SK-N-SH (cell line): ENCODE results near the gene QSOX2. TPM values are rescaled to one million over a fixed set of nuclear protein-coding genes. Genes with fewer than 3 reads are reported as not detected.

ENCODE experiments used
- CTCF ChIA-PET: fragments of 300-600, 350-600 bp; formaldehyde crosslinking; extraction: SDS; loops from one replicate; lab custom pipeline; 2021; lab: Yijun Ruan, JAX
- POLR2A ChIA-PET: fragments of 350-600 bp; sonication (Branson Sonifier 250); formaldehyde crosslinking; extraction: SDS; loops from one replicate; lab custom pipeline; 2020; ENCODE audit warnings: antibody characterized with exemption, inconsistent platforms; lab: Yijun Ruan, JAX
- DNase-seq: peaks from one replicate; pipeline ENCODE4 v3.0.0; 2012
- H2AFZ ChIP-seq: fragments of 200-600 bp; sonication (generic); 2 replicates; pipeline ENCODE4 v1.8.1; 2016; ENCODE audit warnings: antibody characterized with exemption, mild to moderate bottlenecking, low read depth
- H3F3A ChIP-seq: fragments of 200-600 bp; sonication (generic); replicated peaks from 2 replicates; pipeline ENCODE3; 2016; ENCODE audit warnings: antibody characterized with exemption, mild to moderate bottlenecking; ENCODE audit not compliant: insufficient read depth
- H3K27ac ChIP-seq, 2 experiments: fragments of 200-500 bp in 1 of 2; fragments of 200-600 bp in 1 of 2; sonication (Bioruptor generic) in 1 of 2; sonication (generic), shearing (Covaris generic) in 1 of 2; 2 replicates each; pipeline versions ENCODE4 v1.5.1 to v1.6.1; 2014 to 2016; ENCODE audit warnings: low read depth in 2 of 2, inconsistent platforms in 1 of 2, low read length in 1 of 2, mild to moderate bottlenecking in 1 of 2, mixed read lengths in 1 of 2
- H3K27me3 ChIP-seq: fragments of 200-600 bp; sonication (generic), shearing (Covaris generic); 2 replicates; pipeline ENCODE4 v1.6.1; 2016; ENCODE audit warnings: mixed run types; ENCODE audit not compliant: insufficient read depth
- H3K36me3 ChIP-seq, 2 experiments: fragments of 200-500 bp in 1 of 2; fragments of 200-600 bp in 1 of 2; sonication (Bioruptor generic) in 1 of 2; sonication (generic) in 1 of 2; replicated peaks in 1 of 2; 2 replicates each; pipeline versions ENCODE3 to v1.5.1; 2014 to 2016; ENCODE audit warnings: low read length in 1 of 2, mild to moderate bottlenecking in 1 of 2; ENCODE audit not compliant: insufficient read depth in 2 of 2, control insufficient read depth in 1 of 2
- H3K4me1 ChIP-seq, 2 experiments: fragments of 200-500 bp in 1 of 2; fragments of 200-600 bp in 1 of 2; sonication (Bioruptor generic) in 1 of 2; sonication (generic), shearing (Covaris generic) in 1 of 2; 2 replicates each; pipeline versions ENCODE4 v1.5.1 to v1.6.1; 2014 to 2016; ENCODE audit warnings: low read depth in 1 of 2, low read length in 1 of 2, mixed run types in 1 of 2; ENCODE audit not compliant: insufficient read depth in 2 of 2, control insufficient read depth in 1 of 2
- H3K4me2 ChIP-seq: fragments of 200-600 bp; sonication (generic), shearing (Covaris generic); 2 replicates; pipeline ENCODE4 v1.6.1; 2017; ENCODE audit warnings: mixed run types
- H3K4me3 ChIP-seq, 2 experiments: fragments of 200-500 bp in 1 of 2; fragments of 200-600 bp in 1 of 2; sonication (Bioruptor generic) in 1 of 2; sonication (generic), shearing (Covaris generic) in 1 of 2; 2 replicates each; pipeline versions ENCODE4 v1.5.1 to v1.8.1; 2014 to 2016; ENCODE audit warnings: low read depth in 2 of 2, inconsistent platforms in 1 of 2, low read length in 1 of 2, mild to moderate bottlenecking in 1 of 2, mixed read lengths in 1 of 2, moderate library complexity in 1 of 2
- H3K79me2 ChIP-seq: fragments of 200-600 bp; sonication (generic); 2 replicates; pipeline ENCODE4 v1.8.1; 2017; ENCODE audit warnings: mild to moderate bottlenecking; ENCODE audit not compliant: insufficient read depth
- H3K9ac ChIP-seq: fragments of 200-600 bp; sonication (generic); 2 replicates; pipeline ENCODE4 v1.6.1; 2017; ENCODE audit warnings: mixed run types
- H3K9me2 ChIP-seq: fragments of 200-600 bp; sonication (generic); 2 replicates; pipeline ENCODE4 v1.6.1; 2017; ENCODE audit warnings: mixed run types
- H3K9me3 ChIP-seq: fragments of 200-600 bp; sonication (generic); 2 replicates; pipeline ENCODE4 v1.6.1; 2017; ENCODE audit warnings: mixed run types, mild to moderate bottlenecking, moderate library complexity
- H4K20me1 ChIP-seq: fragments of 200-600 bp; sonication (generic); 2 replicates; pipeline ENCODE4 v1.6.1; 2017; ENCODE audit warnings: mild to moderate bottlenecking, mixed run types; ENCODE audit not compliant: insufficient read depth
- CHD2 ChIP-seq: fragments of 150-350 bp; IDR thresholded peaks from 2 replicates; pipeline ENCODE4 v1.6.1; 2018; ENCODE audit warnings: low read length; ENCODE audit not compliant: partially characterized antibody
- CTCF ChIP-seq: fragments of 200-600 bp; sonication (generic); IDR thresholded peaks from 2 replicates; pipeline ENCODE4 v1.6.1; 2017; ENCODE audit warnings: antibody characterized with exemption, mild to moderate bottlenecking, moderate library complexity
- EZH2phosphoT487 ChIP-seq: fragments of 200-600 bp; sonication (generic); IDR thresholded peaks from 2 replicates; pipeline ENCODE4 v1.6.1; 2017; ENCODE audit warnings: low read depth, mixed run types, mild to moderate bottlenecking, antibody characterized with exemption, moderate library complexity, borderline replicate concordance
- FOSL2 ChIP-seq: IDR thresholded peaks from 2 replicates; pipeline ENCODE4 v1.4.0; 2012; ENCODE audit warnings: low read depth, mild to moderate bottlenecking, moderate library complexity, borderline replicate concordance
- FOXJ3 ChIP-seq: sonication (generic); formaldehyde crosslinking; IDR thresholded peaks from 2 replicates; pipeline ENCODE4 v1.5.1; 2020; ENCODE audit warnings: mild to moderate bottlenecking, missing genetic modification reagents
- GABPA ChIP-seq: IDR thresholded peaks from 2 replicates; pipeline ENCODE4 v1.4.0; 2012; ENCODE audit warnings: low read depth, mild to moderate bottlenecking
- GATA2 ChIP-seq: sonication (generic); formaldehyde crosslinking; IDR thresholded peaks from 2 replicates; pipeline ENCODE4 v1.5.0; 2020; ENCODE audit warnings: mild to moderate bottlenecking, missing genetic modification reagents
- IRF3 ChIP-seq: fragments of 150-350 bp; IDR thresholded peaks from 2 replicates; pipeline ENCODE4 v1.6.1; 2016; ENCODE audit warnings: mild to moderate bottlenecking, low read depth, low read length
- JUND ChIP-seq: IDR thresholded peaks from 2 replicates; pipeline ENCODE4 v1.4.0; 2012
- MEF2A ChIP-seq: IDR thresholded peaks from 2 replicates; pipeline ENCODE4 v1.4.0; 2012; ENCODE audit warnings: low read depth, borderline replicate concordance
- NFIC ChIP-seq: IDR thresholded peaks from 2 replicates; pipeline ENCODE4 v1.4.0; 2012; ENCODE audit warnings: borderline replicate concordance
- PBX3 ChIP-seq: IDR thresholded peaks from 2 replicates; pipeline ENCODE4; 2012
- POLR2AphosphoS5 ChIP-seq: IDR thresholded peaks from 2 replicates; pipeline ENCODE4 v1.6.1; 2012; ENCODE audit warnings: low read depth, low read length
- REST ChIP-seq: IDR thresholded peaks from 2 replicates; pipeline ENCODE4 v1.6.1; 2012; ENCODE audit warnings: mild to moderate bottlenecking, low read depth, low read length, moderate library complexity
- RFX5 ChIP-seq: IDR thresholded peaks from 2 replicates; pipeline ENCODE4 v1.6.1; 2012; ENCODE audit warnings: mild to moderate bottlenecking, improper control_type of control experiment, low read length
- RXRA ChIP-seq: IDR thresholded peaks from 2 replicates; pipeline ENCODE4 v1.4.0; 2012; ENCODE audit warnings: low read depth, mild to moderate bottlenecking, borderline replicate concordance
- SIN3A ChIP-seq: IDR thresholded peaks from 2 replicates; pipeline ENCODE4 v1.6.1; 2012; ENCODE audit warnings: low read depth, mild to moderate bottlenecking, low read length, moderate library complexity, borderline replicate concordance
- SMC3 ChIP-seq: IDR thresholded peaks from 2 replicates; pipeline ENCODE4 v1.6.1; 2012; ENCODE audit warnings: low read depth, low read length, improper control_type of control experiment
- USF2 ChIP-seq: fragments of 150-350 bp; IDR thresholded peaks from 2 replicates; pipeline ENCODE4 v1.6.1; 2017; ENCODE audit warnings: antibody characterized with exemption, low read length, low read depth, borderline replicate concordance
- WGBS: methylation state at CpG from one replicate; pipeline ENCODE4 v1.1.6; 2017; ENCODE audit warnings: low lambda C conversion rate; 5-methylcytosine and 5-hydroxymethylcytosine counted together
- polyA plus RNA-seq, 3 experiments: library from polyadenylated mRNA; depleted of rRNA; stranded (reverse); fragments of >200 nt; gene quantifications; 2 replicates each; pipeline ENCODE4 v1.2.3, GENCODE V29; 2012

The QSOX2 gene
- polyA plus RNA-seq, 1 of the 3 experiments (the other 2 are of a cell fraction): 26.6 TPM

- peaks cover 0 to 12% of the 10 kb centered on the region in 2 experiments; a peak in 1 of 4 replicates for H3K4me1 ChIP-seq
- TF ChIP-seq SMC3 (no peak), RFX5 (no peak), IRF3 (no peak), FOXJ3 (CRISPR knock-in tag) (no peak), CTCF (no peak)
Observed at GRCh38 chr9:136179101-136179616, 66.5 kb downstream of the QSOX2 start.

GRCh38 chr9:136178773-136179075 is 66.9 kb downstream of the QSOX2 start:
- DNase-seq: no peak
- H3K27ac ChIP-seq: no peak overlapping the region
- no peaks in the 10 kb centered on the region for H3K9me2 ChIP-seq
- no peaks in the 10 kb centered on the region for H3F3A ChIP-seq
- H3K4me1 ChIP-seq: peaks cover 0 to 12% of the 10 kb centered on the region in 2 experiments; a peak in 1 of 4 replicates
- no peaks in the 10 kb centered on the region for H3K9me3 ChIP-seq
- no peak overlapping the region for H3K9ac ChIP-seq
- H4K20me1 ChIP-seq: no peaks in the 10 kb centered on the region
- H2AFZ ChIP-seq: no peak overlapping the region
- WGBS: 11% methylated on average over 8 of the region's 8 CpGs
- H3K4me2 ChIP-seq: no peak overlapping the region
- CTCF ChIA-PET: interaction anchor here (0.7 to 3.0 kb wide), 12 partner anchors 8 to 105 kb away, joined by 3 to 13 read pairs (median 4); no protein-coding TSS in a partner anchor
- no peak for TF ChIP-seq CHD2
- no peak for TF ChIP-seq MEF2A
- no peak for TF ChIP-seq RFX5
- TF ChIP-seq FOXJ3 (CRISPR knock-in tag): no peak
- TF ChIP-seq JUND: no peak
- no peak for TF ChIP-seq EZH2phosphoT487
- TF ChIP-seq SIN3A: no peak
- TF ChIP-seq GABPA: no peak
- TF ChIP-seq GATA2 (CRISPR knock-in tag): no peak
- no peak for TF ChIP-seq RXRA
- no peak for TF ChIP-seq USF2
- TF ChIP-seq REST: no peak
- no peak for TF ChIP-seq NFIC
- TF ChIP-seq POLR2AphosphoS5: no peak
- no peak for TF ChIP-seq PBX3
- no peak for TF ChIP-seq FOSL2
- TF ChIP-seq, all 33 proteins: peak for 0
- Histone ChIP-seq H3K4me3 (no peak overlapping the region), H3K27me3 (peaks cover 82% of the 10 kb centered on the region), H3K79me2 (no peaks in the 10 kb centered on the region), H3K36me3 (no peaks in the 10 kb centered on the region)
- POLR2A ChIA-PET: interaction anchor here (1.5 kb wide), 1 partner anchor 17 kb away, joined by 4 read pairs; no protein-coding TSS in a partner anchor

More at GRCh38 chr9:136179101-136179616, 66.5 kb downstream of the QSOX2 start:
- Histone ChIP-seq H3K36me3 (no peaks in the 10 kb centered on the region), H3K9me2 (no peaks in the 10 kb centered on the region), H3K27ac (no peak overlapping the region), H2AFZ (no peak overlapping the region), H3K9ac (no peak overlapping the region), H3K27me3 (peaks cover 86% of the 10 kb centered on the region), H3K9me3 (no peaks in the 10 kb centered on the region), H3K4me2 (no peak overlapping the region), H3K4me3 (no peak overlapping the region), H3K79me2 (no peaks in the 10 kb centered on the region), H4K20me1 (no peaks in the 10 kb centered on the region), H3F3A (no peaks in the 10 kb centered on the region)
- CTCF ChIA-PET: interaction anchor here (0.7 to 3.0 kb wide), 11 partner anchors 8 to 105 kb away, joined by 3 to 13 read pairs (median 4); no protein-coding TSS in a partner anchor
- 16% methylated on average over 8 of the region's 12 CpGs for WGBS
- DNase-seq: no peak
- POLR2A ChIA-PET: interaction anchor here (1.5 kb wide), 1 partner anchor 17 kb away, joined by 4 read pairs; no protein-coding TSS in a partner anchor
